PC-9 (cell line): Measurements from ENCODE around the gene UBAP1. TPM values are rescaled to one million over a fixed set of nuclear protein-coding genes. Genes with fewer than 3 reads are reported as not detected.
A peak's percentile ranks its signal among the peaks of the same experiment; 100 is the strongest.

Experiments
- BruUV-seq: library from RNA; stranded (reverse); fragments of 400-500 nt; replicated peaks from 2 replicates; lab custom pipeline; 2021; lab: Mats Ljungman, UMichigan
- CTCF ChIA-PET: fragments of 300-600 bp; sonication (Branson Sonifier 250); formaldehyde crosslinking; loops from one replicate; lab custom pipeline; 2022; ENCODE audit warnings: antibody characterized with exemption; lab: Charles Lee
- POLR2A ChIA-PET: fragments of 300-600 bp; sonication (Branson Sonifier 250); formaldehyde crosslinking; loops from one replicate; lab custom pipeline; 2022; ENCODE audit warnings: antibody characterized with exemption; ENCODE audit not compliant: unreplicated experiment; lab: Charles Lee
- DNase-seq, 2 experiments: peaks; one replicate each; pipeline versions ENCODE4 v3.0.0 to v3.0.0-alpha.2; 2015 to 2022; ENCODE audit warnings: mixed read lengths in 1 of 2
- H2AFZ ChIP-seq: fragments of 200-600 bp; sonication (generic); 2 replicates; pipeline ENCODE4 v1.8.1; 2017; ENCODE audit warnings: antibody characterized with exemption
- H3F3A ChIP-seq: fragments of 200-600 bp; sonication (generic); 2 replicates; pipeline ENCODE4 v1.8.1; 2017; ENCODE audit warnings: antibody characterized with exemption, mild to moderate bottlenecking, low read depth; ENCODE audit not compliant: insufficient read depth
- H3K27ac ChIP-seq: fragments of 200-600 bp; sonication (generic); 2 replicates; pipeline ENCODE4 v1.6.1; 2016; ENCODE audit warnings: mixed run types
- H3K27me3 ChIP-seq: fragments of 200-600 bp; sonication (generic); 2 replicates; pipeline ENCODE4 v1.6.1; 2016; ENCODE audit warnings: low read depth, mixed run types; ENCODE audit not compliant: insufficient read depth
- H3K36me3 ChIP-seq: fragments of 200-600 bp; sonication (generic); 2 replicates; pipeline ENCODE4 v1.6.1; 2016; ENCODE audit warnings: low read depth, mixed run types
- H3K4me1 ChIP-seq: fragments of 200-600 bp; sonication (generic); replicated peaks from 2 replicates; pipeline ENCODE4 v1.6.1; 2016; ENCODE audit warnings: mixed run types; ENCODE audit not compliant: insufficient read depth
- H3K4me2 ChIP-seq: fragments of 200-600 bp; sonication (generic); 2 replicates; pipeline ENCODE4 v1.6.1; 2017; ENCODE audit warnings: mixed run types
- H3K4me3 ChIP-seq: fragments of 200-600 bp; sonication (generic); 2 replicates; pipeline ENCODE4 v1.6.1; 2016; ENCODE audit warnings: mixed run types
- H3K79me2 ChIP-seq: fragments of 200-600 bp; sonication (generic); 2 replicates; pipeline ENCODE4 v1.6.1; 2017; ENCODE audit warnings: low read depth, mixed run types
- H3K9me2 ChIP-seq: fragments of 200-600 bp; sonication (generic); 2 replicates; pipeline ENCODE4 v1.8.1; 2017; ENCODE audit warnings: mild to moderate bottlenecking; ENCODE audit not compliant: insufficient read depth
- H3K9me3 ChIP-seq: fragments of 200-600 bp; sonication (generic); 2 replicates; pipeline ENCODE4 v1.8.1; 2016; ENCODE audit warnings: low read depth; ENCODE audit not compliant: insufficient read depth
- H4K20me1 ChIP-seq: fragments of 200-600 bp; sonication (generic); 2 replicates; pipeline ENCODE4 v1.8.1; 2017; ENCODE audit not compliant: insufficient read depth
- EZH2 ChIP-seq: fragments of 200-600 bp; sonication (generic); IDR thresholded peaks from 2 replicates; pipeline ENCODE4 v1.8.0; 2017; ENCODE audit warnings: antibody characterized with exemption, low read depth
- intact Hi-C: fragments of 100-400 bp; cut with micrococcal nuclease; formaldehyde crosslinking; loops from one replicate; pipeline ENCODE4 v1.10.0; 2022; ENCODE audit not compliant: unreplicated experiment
- total RNA-seq: library from RNA; stranded (reverse); gene quantifications from 2 replicates; pipeline ENCODE4 v1.2.3, GENCODE V29; 2021
- TF ChIP-seq, protein P1 (sequence below): fragments of 200-600 bp; sonication (generic); conservative IDR thresholded peaks from 2 replicates; pipeline ENCODE4 v1.6.1; 2017; ENCODE audit warnings: mixed run types, antibody characterized with exemption, mild to moderate bottlenecking, moderate library complexity

Gene UBAP1
- total RNA-seq, 1 experiment from 2014 or later: 33.8 TPM

DNA sequence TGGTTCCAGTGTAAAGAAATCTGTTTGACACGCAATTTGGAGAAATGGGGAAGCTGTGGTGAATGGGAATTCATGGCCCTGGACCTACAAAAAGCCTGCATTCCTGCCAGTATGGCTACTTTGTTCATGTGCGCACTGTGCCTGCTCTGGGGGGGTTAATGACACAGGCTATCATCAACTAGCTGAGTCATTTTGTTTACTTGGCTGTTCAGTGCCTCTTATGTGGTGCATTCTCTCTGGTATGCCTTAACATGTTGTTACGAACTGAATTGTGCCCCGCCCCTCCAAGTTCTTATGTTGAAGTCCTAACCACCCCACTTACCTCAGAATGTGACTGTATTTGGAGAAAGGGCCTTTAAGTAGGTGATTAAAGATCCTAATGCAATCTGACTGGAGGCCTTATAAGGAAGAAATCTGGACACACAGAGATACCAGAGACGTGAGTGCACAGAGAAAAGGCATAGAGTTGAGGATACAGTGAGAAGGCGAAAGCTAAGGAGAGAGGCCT, 20.4 kb upstream of the UBAP1 start:
- Histone ChIP-seq H3K4me2 (no peak overlapping the region), H3K27ac (peak overlapping the region; percentile 41; the same call in 1 of the 2 replicates), H3K36me3 (no peaks in the 10 kb centered on the region), H3K27me3 (no peaks in the 10 kb centered on the region), H3K4me1 (peaks cover 6% of the 10 kb centered on the region), H3K9me2 (no peaks in the 10 kb centered on the region), H4K20me1 (no peaks in the 10 kb centered on the region), H3F3A (no peaks in the 10 kb centered on the region), H2AFZ (no peak overlapping the region), H3K4me3 (no peak overlapping the region), H3K9me3 (no peaks in the 10 kb centered on the region), H3K79me2 (no peaks in the 10 kb centered on the region)
- no peak for TF ChIP-seq EZH2
- TF ChIP-seq, protein P1, sequence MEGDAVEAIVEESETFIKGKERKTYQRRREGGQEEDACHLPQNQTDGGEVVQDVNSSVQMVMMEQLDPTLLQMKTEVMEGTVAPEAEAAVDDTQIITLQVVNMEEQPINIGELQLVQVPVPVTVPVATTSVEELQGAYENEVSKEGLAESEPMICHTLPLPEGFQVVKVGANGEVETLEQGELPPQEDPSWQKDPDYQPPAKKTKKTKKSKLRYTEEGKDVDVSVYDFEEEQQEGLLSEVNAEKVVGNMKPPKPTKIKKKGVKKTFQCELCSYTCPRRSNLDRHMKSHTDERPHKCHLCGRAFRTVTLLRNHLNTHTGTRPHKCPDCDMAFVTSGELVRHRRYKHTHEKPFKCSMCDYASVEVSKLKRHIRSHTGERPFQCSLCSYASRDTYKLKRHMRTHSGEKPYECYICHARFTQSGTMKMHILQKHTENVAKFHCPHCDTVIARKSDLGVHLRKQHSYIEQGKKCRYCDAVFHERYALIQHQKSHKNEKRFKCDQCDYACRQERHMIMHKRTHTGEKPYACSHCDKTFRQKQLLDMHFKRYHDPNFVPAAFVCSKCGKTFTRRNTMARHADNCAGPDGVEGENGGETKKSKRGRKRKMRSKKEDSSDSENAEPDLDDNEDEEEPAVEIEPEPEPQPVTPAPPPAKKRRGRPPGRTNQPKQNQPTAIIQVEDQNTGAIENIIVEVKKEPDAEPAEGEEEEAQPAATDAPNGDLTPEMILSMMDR: no peak
- peak; percentile 16 to 69 for DNase-seq
- ChIA-PET POLR2A (interaction anchor here (0.5 to 1.0 kb wide), 2 partner anchors 14 to 20 kb away, joined by 3 to 6 read pairs; partner anchors contain the start of gene UBAP1), CTCF (no interaction called here)
- no TSS peak for BruUV-seq
- intact Hi-C loops: no loop called here

GRCh38 chr9:34163434-34163833, 15.4 kb upstream of the UBAP1 start:
- Histone ChIP-seq H3K27me3 (no peaks in the 10 kb centered on the region), H2AFZ (no peak overlapping the region), H3K4me2 (peak overlapping the region; percentile 27; the same call in 1 of the 2 replicates), H3K9me2 (no peaks in the 10 kb centered on the region), H3K79me2 (no peaks in the 10 kb centered on the region), H3K4me1 (peaks cover 12% of the 10 kb centered on the region), H3K9me3 (no peaks in the 10 kb centered on the region), H4K20me1 (no peaks in the 10 kb centered on the region), H3K36me3 (no peaks in the 10 kb centered on the region), H3K4me3 (no peak overlapping the region), H3F3A (no peaks in the 10 kb centered on the region), H3K27ac (peak overlapping the region; percentile 48; the same call in 1 of the 2 replicates)
- intact Hi-C loops: no loop called here
- no TSS peak for BruUV-seq
- TF ChIP-seq, protein P1: no peak
- TF ChIP-seq EZH2: no peak
- ChIA-PET POLR2A (no interaction called here), CTCF (no interaction called here)
- peak; percentile 4 to 45 for DNase-seq

- H3K4me1 ChIP-seq: no peaks in the 10 kb centered on the region
- no peak overlapping the region for H3K4me2 ChIP-seq
- no peaks in the 10 kb centered on the region for H3K9me2 ChIP-seq
- no TSS peak for BruUV-seq
- no peak overlapping the region for H3K4me3 ChIP-seq
- H4K20me1 ChIP-seq: no peaks in the 10 kb centered on the region
- ChIA-PET POLR2A (no interaction called here), CTCF (no interaction called here)
- no peak for DNase-seq
- H3K79me2 ChIP-seq: no peaks in the 10 kb centered on the region
- TF ChIP-seq EZH2: no peak
- TF ChIP-seq, protein P1: no peak
- no peaks in the 10 kb centered on the region for H3K27me3 ChIP-seq
- H3K9me3 ChIP-seq: no peaks in the 10 kb centered on the region
- intact Hi-C loops: no loop called here
- H3K36me3 ChIP-seq: no peaks in the 10 kb centered on the region
- no peak overlapping the region for H2AFZ ChIP-seq
- peaks cover 4% of the 10 kb centered on the region; the same call in 1 of the 2 replicates for H3F3A ChIP-seq
- no peak overlapping the region for H3K27ac ChIP-seq
Observed at GRCh38 chr9:34169125-34169524, 9.7 kb upstream of the UBAP1 start.
